ENCODE data around the gene GET3. TPM values are rescaled to one million over a fixed set of nuclear protein-coding genes. Genes with fewer than 3 reads are reported as not detected.

Gene GET3
- total and polyA plus RNA-seq, 2 of the 13 experiments (the other 11 are each of a cell fraction or from before 2014, with no cell fraction given): 57.7 to 59.4 TPM

DNA sequence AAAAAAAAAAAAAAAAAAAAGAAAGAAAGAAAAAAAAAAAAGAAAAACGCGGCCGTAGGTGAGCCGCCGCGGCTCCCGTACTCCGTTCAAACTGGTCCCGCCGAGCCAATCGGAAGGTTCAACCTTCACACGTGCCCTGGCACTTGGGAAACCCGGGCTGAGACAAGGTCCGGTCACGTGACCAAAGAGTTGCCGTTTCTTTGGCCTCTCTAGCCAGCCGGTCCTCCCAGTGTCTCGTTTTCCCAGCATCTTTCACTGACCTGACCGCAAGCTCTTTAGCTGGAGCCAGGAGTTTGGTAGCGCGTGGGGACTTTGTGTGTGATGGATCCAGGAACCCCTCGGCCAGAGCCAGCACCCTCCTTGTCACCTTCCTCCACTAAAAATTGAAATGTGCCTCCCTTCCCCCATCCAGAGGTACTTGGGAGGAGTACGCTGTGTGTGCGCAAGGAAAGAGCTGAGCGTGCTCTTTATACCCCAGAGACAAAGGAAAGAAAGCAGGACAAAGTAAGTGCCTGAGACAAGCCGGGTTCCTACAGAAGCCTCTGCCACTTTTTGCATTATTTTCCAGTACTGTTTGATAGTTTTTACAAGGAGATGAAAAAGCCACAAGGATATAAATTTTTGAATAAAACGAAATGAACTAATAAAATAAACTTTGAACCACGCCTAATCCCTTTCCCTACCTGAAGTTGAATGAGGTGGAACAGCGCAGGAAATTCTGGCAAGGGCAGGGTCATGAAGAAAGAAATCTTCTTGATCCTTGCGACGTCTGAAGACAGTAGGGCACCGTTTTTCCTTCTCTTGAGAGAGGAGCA is 14.5 kb upstream of the GET3 start (continued):
- TF ChIP-seq SP1 (IDR thresholded peaks at IDR 0.05) (no peak), SP1 (CRISPR knock-in tag; IDR thresholded peaks at IDR 0.05) (0 out of 2 replicates have a peak, but pooled peaks have one; percentile 25), AGO2 (optimal IDR thresholded peaks at IDR 0.05; ENCODE audit: low read depth, low read length) (peak; percentile 25), CEBPB (IDR thresholded peaks at IDR 0.05; ENCODE audit: borderline replicate concordance, low read depth, low read length) (peak; percentile 75; the same call in 1 of the 2 replicates), NFKB2 (CRISPR knock-in tag; IDR thresholded peaks at IDR 0.05; ENCODE audit: borderline replicate concordance) (0 out of 2 replicates have a peak, but pooled peaks have one; percentile 41), ELF1 (CRISPR knock-in tag; IDR thresholded peaks at IDR 0.05) (peak; percentile 74), THAP11 (CRISPR knock-in tag; IDR thresholded peaks at IDR 0.05) (peak; percentile 96), ZNF382 (CRISPR knock-in tag; IDR thresholded peaks at IDR 0.05; ENCODE audit: borderline replicate concordance) (no peak), MAFK (conservative IDR thresholded peaks at IDR 0.05 in 1 of 2, IDR thresholded peaks at IDR 0.05 in 1 of 2; ENCODE audit: low read length in 2 of 2) (peak in 1 of 2 experiments; percentile 25; a peak in 2 of 4 replicates), NFIC (IDR thresholded peaks at IDR 0.05; ENCODE audit: low read length) (peak; percentile 37; the same call in 1 of the 2 replicates), SNAPC2 (CRISPR knock-in tag; IDR thresholded peaks at IDR 0.05) (peak; percentile 71; the same call in 1 of the 2 replicates), CBX1 (IDR thresholded peaks at IDR 0.05; ENCODE audit: low read depth) (no peak), NFYB (CRISPR knock-in tag; IDR thresholded peaks at IDR 0.05) (peak; percentile 86), ZFP82 (CRISPR knock-in tag; IDR thresholded peaks at IDR 0.05; ENCODE audit: borderline replicate concordance) (peak; percentile 32; the same call in 1 of the 2 replicates), ZNF703 (CRISPR knock-in tag; IDR thresholded peaks at IDR 0.05; ENCODE audit: borderline replicate concordance) (no peak), ZNF781 (CRISPR knock-in tag; IDR thresholded peaks at IDR 0.05; ENCODE audit: borderline replicate concordance, not compliant biosample characterization) (peak; percentile 36)
- TF ChIP-seq, protein P1, sequence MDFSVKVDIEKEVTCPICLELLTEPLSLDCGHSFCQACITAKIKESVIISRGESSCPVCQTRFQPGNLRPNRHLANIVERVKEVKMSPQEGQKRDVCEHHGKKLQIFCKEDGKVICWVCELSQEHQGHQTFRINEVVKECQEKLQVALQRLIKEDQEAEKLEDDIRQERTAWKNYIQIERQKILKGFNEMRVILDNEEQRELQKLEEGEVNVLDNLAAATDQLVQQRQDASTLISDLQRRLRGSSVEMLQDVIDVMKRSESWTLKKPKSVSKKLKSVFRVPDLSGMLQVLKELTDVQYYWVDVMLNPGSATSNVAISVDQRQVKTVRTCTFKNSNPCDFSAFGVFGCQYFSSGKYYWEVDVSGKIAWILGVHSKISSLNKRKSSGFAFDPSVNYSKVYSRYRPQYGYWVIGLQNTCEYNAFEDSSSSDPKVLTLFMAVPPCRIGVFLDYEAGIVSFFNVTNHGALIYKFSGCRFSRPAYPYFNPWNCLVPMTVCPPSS (IDR thresholded peaks at IDR 0.05): 0 out of 2 replicates have a peak, but pooled peaks have one; percentile 55
- TF ChIP-seq, protein P2, sequence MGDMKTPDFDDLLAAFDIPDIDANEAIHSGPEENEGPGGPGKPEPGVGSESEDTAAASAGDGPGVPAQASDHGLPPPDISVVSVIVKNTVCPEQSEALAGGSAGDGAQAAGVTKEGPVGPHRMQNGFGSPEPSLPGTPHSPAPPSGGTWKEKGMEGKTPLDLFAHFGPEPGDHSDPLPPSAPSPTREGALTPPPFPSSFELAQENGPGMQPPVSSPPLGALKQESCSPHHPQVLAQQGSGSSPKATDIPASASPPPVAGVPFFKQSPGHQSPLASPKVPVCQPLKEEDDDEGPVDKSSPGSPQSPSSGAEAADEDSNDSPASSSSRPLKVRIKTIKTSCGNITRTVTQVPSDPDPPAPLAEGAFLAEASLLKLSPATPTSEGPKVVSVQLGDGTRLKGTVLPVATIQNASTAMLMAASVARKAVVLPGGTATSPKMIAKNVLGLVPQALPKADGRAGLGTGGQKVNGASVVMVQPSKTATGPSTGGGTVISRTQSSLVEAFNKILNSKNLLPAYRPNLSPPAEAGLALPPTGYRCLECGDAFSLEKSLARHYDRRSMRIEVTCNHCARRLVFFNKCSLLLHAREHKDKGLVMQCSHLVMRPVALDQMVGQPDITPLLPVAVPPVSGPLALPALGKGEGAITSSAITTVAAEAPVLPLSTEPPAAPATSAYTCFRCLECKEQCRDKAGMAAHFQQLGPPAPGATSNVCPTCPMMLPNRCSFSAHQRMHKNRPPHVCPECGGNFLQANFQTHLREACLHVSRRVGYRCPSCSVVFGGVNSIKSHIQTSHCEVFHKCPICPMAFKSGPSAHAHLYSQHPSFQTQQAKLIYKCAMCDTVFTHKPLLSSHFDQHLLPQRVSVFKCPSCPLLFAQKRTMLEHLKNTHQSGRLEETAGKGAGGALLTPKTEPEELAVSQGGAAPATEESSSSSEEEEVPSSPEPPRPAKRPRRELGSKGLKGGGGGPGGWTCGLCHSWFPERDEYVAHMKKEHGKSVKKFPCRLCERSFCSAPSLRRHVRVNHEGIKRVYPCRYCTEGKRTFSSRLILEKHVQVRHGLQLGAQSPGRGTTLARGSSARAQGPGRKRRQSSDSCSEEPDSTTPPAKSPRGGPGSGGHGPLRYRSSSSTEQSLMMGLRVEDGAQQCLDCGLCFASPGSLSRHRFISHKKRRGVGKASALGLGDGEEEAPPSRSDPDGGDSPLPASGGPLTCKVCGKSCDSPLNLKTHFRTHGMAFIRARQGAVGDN (CRISPR knock-in tag; IDR thresholded peaks at IDR 0.05): peak; percentile 56; the same call in 1 of the 2 replicates
- TF ChIP-seq, protein P3, sequence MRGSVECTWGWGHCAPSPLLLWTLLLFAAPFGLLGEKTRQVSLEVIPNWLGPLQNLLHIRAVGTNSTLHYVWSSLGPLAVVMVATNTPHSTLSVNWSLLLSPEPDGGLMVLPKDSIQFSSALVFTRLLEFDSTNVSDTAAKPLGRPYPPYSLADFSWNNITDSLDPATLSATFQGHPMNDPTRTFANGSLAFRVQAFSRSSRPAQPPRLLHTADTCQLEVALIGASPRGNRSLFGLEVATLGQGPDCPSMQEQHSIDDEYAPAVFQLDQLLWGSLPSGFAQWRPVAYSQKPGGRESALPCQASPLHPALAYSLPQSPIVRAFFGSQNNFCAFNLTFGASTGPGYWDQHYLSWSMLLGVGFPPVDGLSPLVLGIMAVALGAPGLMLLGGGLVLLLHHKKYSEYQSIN (CRISPR knock-in tag; IDR thresholded peaks at IDR 0.05; ENCODE audit: borderline replicate concordance): no peak
- TF ChIP-seq, protein P4, sequence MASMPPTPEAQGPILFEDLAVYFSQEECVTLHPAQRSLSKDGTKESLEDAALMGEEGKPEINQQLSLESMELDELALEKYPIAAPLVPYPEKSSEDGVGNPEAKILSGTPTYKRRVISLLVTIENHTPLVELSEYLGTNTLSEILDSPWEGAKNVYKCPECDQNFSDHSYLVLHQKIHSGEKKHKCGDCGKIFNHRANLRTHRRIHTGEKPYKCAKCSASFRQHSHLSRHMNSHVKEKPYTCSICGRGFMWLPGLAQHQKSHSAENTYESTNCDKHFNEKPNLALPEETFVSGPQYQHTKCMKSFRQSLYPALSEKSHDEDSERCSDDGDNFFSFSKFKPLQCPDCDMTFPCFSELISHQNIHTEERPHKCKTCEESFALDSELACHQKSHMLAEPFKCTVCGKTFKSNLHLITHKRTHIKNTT (CRISPR knock-in tag; IDR thresholded peaks at IDR 0.05): no peak

All from HepG2 (cell line).